A549 (cell line): ENCODE data around the gene URI1.

ENCODE experiments used
- BHLHE40 ChIP-seq: IDR thresholded peaks from 2 replicates; pipeline ENCODE4 v1.6.1; 2012; ENCODE audit warnings: low read depth, low read length, inconsistent platforms
- CBX2 ChIP-seq: fragments of 200-600 bp; sonication (generic); IDR thresholded peaks from 2 replicates; pipeline ENCODE4 v1.6.1; 2016; ENCODE audit warnings: low read depth, mild to moderate bottlenecking, borderline replicate concordance
- CTCF ChIP-seq: fragments of >200 bp; sonication (Bioruptor Twin); formaldehyde crosslinking; IDR thresholded peaks from 3 replicates; pipeline ENCODE4 v1.5.1; 2016
- EP300 ChIP-seq, 2 experiments: fragments of >200 bp; sonication (Bioruptor Twin); formaldehyde crosslinking; IDR thresholded peaks; 2 replicates in 1 of 2; 3 replicates in 1 of 2; pipeline ENCODE4 v1.6.1; 2016 to 2017
- FOSL2 ChIP-seq, 2 experiments: fragments of 450-650 bp in 1 of 2; fragments of >200 bp in 1 of 2; sonication (Bioruptor Twin) in 1 of 2; formaldehyde crosslinking; IDR thresholded peaks; 2 replicates each; pipeline versions ENCODE4 v1.5.0 to v1.6.1; 2016 to 2020; ENCODE audit warnings: mild to moderate bottlenecking in 1 of 2, moderate library complexity in 1 of 2
- HDAC2 ChIP-seq: fragments of 200-600 bp; sonication (generic); IDR thresholded peaks from 2 replicates; pipeline ENCODE4 v1.6.1; 2016
- MAX ChIP-seq: IDR thresholded peaks from 2 replicates; pipeline ENCODE4 v1.6.1; 2012
- MYC ChIP-seq: IDR thresholded peaks from 2 replicates; pipeline ENCODE4 v1.6.1; 2012; ENCODE audit warnings: mild to moderate bottlenecking, inconsistent platforms, low read length, improper control_type of control experiment, borderline replicate concordance
- PBX3 ChIP-seq: IDR thresholded peaks from 2 replicates; pipeline ENCODE4 v1.6.1; 2012
- POLR2A ChIP-seq: IDR thresholded peaks from 2 replicates; pipeline ENCODE4 v1.6.1; 2012; ENCODE audit warnings: mild to moderate bottlenecking, low read length

- TF ChIP-seq MAX (no peak), CTCF (no peak), FOSL2 (IDR thresholded peaks at IDR 0.05) (no peak), FOSL2 (CRISPR knock-in tag; IDR thresholded peaks at IDR 0.05) (no peak), POLR2A (no peak), MYC (0 out of 2 replicates have a peak, but pooled peaks have one; percentile 2), EP300 (IDR thresholded peaks at IDR 0.05) (no peak), PBX3 (no peak), CBX2 (no peak), BHLHE40 (no peak), HDAC2 (no peak)
Measured at GRCh38 chr19:29952646-29953045, 10.6 kb downstream of the URI1 start.
